Sigmoid colon (tissue), 4 donors: Measurements from ENCODE around the gene REEP2.

ENCODE experiments used
- CTCF ChIP-seq, 4 experiments: fragments of 450-650 bp in 3 of 4; fragments of 200-600 bp in 1 of 4; IDR thresholded peaks; one replicate each; pipeline ENCODE4 v1.5.1; 2016 to 2019; ENCODE audit warnings: antibody characterized with exemption in 4 of 4, mild to moderate bottlenecking in 3 of 4, moderate library complexity in 2 of 4
- EP300 ChIP-seq, 4 donors: sonication (generic); formaldehyde crosslinking; IDR thresholded peaks; one replicate each; pipeline ENCODE4 v1.6.1; 2017; ENCODE audit warnings: antibody characterized with exemption in 4 of 4
- POLR2A ChIP-seq, 2 donors: fragments of 450-650 bp; IDR thresholded peaks; one replicate each; pipeline ENCODE4 v1.6.1; 2016; ENCODE audit warnings: antibody characterized with exemption in 2 of 2, mild to moderate bottlenecking in 2 of 2, moderate library complexity in 2 of 2

GRCh38 chr5:138489683-138490061 is 50.8 kb downstream of the REEP2 start:
- TF ChIP-seq CTCF (IDR thresholded peaks at IDR 0.05): no peak
- no peak for TF ChIP-seq POLR2A (IDR thresholded peaks at IDR 0.05)
- TF ChIP-seq EP300 (IDR thresholded peaks at IDR 0.05): no peak
